GM12878 (cell line): ENCODE measurements around the gene ELK4. TPM values are rescaled to one million over a fixed set of nuclear protein-coding genes. Genes with fewer than 3 reads are reported as not detected.

Source experiments
- BCL3 ChIP-seq: IDR thresholded peaks from 2 replicates; pipeline ENCODE4 v1.6.1; 2011; ENCODE audit warnings: borderline replicate concordance, low read depth, mild to moderate bottlenecking, moderate library complexity, low read length; ENCODE audit not compliant: insufficient read depth, poor library complexity, severe bottlenecking
- CBFB ChIP-seq: IDR thresholded peaks from 2 replicates; pipeline ENCODE4 v1.6.1; 2016; ENCODE audit warnings: antibody characterized with exemption, low read depth
- ELK1 ChIP-seq: IDR thresholded peaks from 2 replicates; pipeline ENCODE4 v1.6.1; 2012; ENCODE audit warnings: low read depth, low read length, improper control_type of control experiment
- HCFC1 ChIP-seq: fragments of 150-350 bp; IDR thresholded peaks from 2 replicates; pipeline ENCODE4 v1.6.1; 2014; ENCODE audit warnings: low read length
- HDGF ChIP-seq: fragments of 450-650 bp; IDR thresholded peaks from 2 replicates; pipeline ENCODE4 v1.6.1; 2016; ENCODE audit warnings: antibody characterized with exemption
- IRF3 ChIP-seq: fragments of 450-650 bp; IDR thresholded peaks from 2 replicates; pipeline ENCODE4 v1.6.1; 2014; ENCODE audit warnings: mild to moderate bottlenecking
- JUND ChIP-seq: IDR thresholded peaks from 2 replicates; pipeline ENCODE4 v1.6.1; 2012; ENCODE audit warnings: low read depth, mild to moderate bottlenecking, low read length, improper control_type of control experiment, moderate library complexity
- KLF5 ChIP-seq: fragments of 450-650 bp; IDR thresholded peaks from 2 replicates; pipeline ENCODE4 v1.6.1; 2014; ENCODE audit warnings: mild to moderate bottlenecking; ENCODE audit not compliant: partially characterized antibody
- MAX ChIP-seq: IDR thresholded peaks from 2 replicates; pipeline ENCODE4 v1.6.1; 2012; ENCODE audit warnings: low read depth, low read length, improper control_type of control experiment
- MYC ChIP-seq: IDR thresholded peaks from 2 replicates; pipeline ENCODE4 v1.6.1; 2011; ENCODE audit warnings: mild to moderate bottlenecking, low read length, moderate library complexity, inconsistent platforms; ENCODE audit not compliant: insufficient read depth, insufficient replicate concordance, insufficient read length, severe bottlenecking
- NR2F1 ChIP-seq: fragments of 450-650 bp; conservative IDR thresholded peaks from 2 replicates; pipeline ENCODE4 v1.6.1; 2017; ENCODE audit warnings: mild to moderate bottlenecking
- NRF1 ChIP-seq: conservative IDR thresholded peaks from 2 replicates; pipeline ENCODE4 v1.6.1; 2011; ENCODE audit warnings: mild to moderate bottlenecking, low read depth, low read length, improper control_type of control experiment
- POLR2AphosphoS2 ChIP-seq: IDR thresholded peaks from 2 replicates; pipeline ENCODE4 v1.6.1; 2011; ENCODE audit warnings: low read depth, mild to moderate bottlenecking, low read length, improper control_type of control experiment, moderate library complexity
- PRDM15 ChIP-seq: fragments of 450-650 bp; formaldehyde crosslinking; IDR thresholded peaks from 2 replicates; pipeline ENCODE4 v1.4.0; 2020; ENCODE audit warnings: mild to moderate bottlenecking, moderate library complexity
- RAD51 ChIP-seq: fragments of 450-650 bp; IDR thresholded peaks from 2 replicates; pipeline ENCODE4 v1.6.1; 2016; ENCODE audit warnings: moderate library complexity, mild to moderate bottlenecking, inconsistent platforms
- SMAD1 ChIP-seq: fragments of 450-650 bp; IDR thresholded peaks from 2 replicates; pipeline ENCODE4 v1.6.1; 2018; ENCODE audit warnings: mild to moderate bottlenecking, low read depth; ENCODE audit not compliant: partially characterized antibody
- SREBF1 ChIP-seq: IDR thresholded peaks from 2 replicates; pipeline ENCODE4 v1.6.1; 2012; ENCODE audit warnings: mild to moderate bottlenecking, low read length
- SREBF2 ChIP-seq: IDR thresholded peaks from 2 replicates; pipeline ENCODE4 v1.6.1; 2012; ENCODE audit warnings: mild to moderate bottlenecking, low read length
- TBL1XR1 ChIP-seq: IDR thresholded peaks from 2 replicates; pipeline ENCODE4 v1.6.1; 2012; ENCODE audit warnings: low read depth, low read length, improper control_type of control experiment
- WRNIP1 ChIP-seq: IDR thresholded peaks from 2 replicates; pipeline ENCODE4 v1.6.1; 2011; ENCODE audit warnings: low read depth, low read length, improper control_type of control experiment, borderline replicate concordance
- ZNF217 ChIP-seq: fragments of 450-650 bp; IDR thresholded peaks from 2 replicates; pipeline ENCODE4 v1.6.1; 2017; ENCODE audit warnings: antibody characterized with exemption, mild to moderate bottlenecking
- ZNF24 ChIP-seq: fragments of 450-650 bp; IDR thresholded peaks from 2 replicates; pipeline ENCODE4 v1.6.1; 2017; ENCODE audit warnings: antibody characterized with exemption, mild to moderate bottlenecking
- ZSCAN29 ChIP-seq: fragments of 450-650 bp; IDR thresholded peaks from 2 replicates; pipeline ENCODE4 v1.6.1; 2017; ENCODE audit warnings: mild to moderate bottlenecking, moderate library complexity
- ZZZ3 ChIP-seq: IDR thresholded peaks from 2 replicates; pipeline ENCODE4 v1.6.1; 2011; ENCODE audit warnings: low read depth; ENCODE audit not compliant: control insufficient read depth, insufficient read length
- polyA plus RNA-seq, 11 experiments: library from polyadenylated mRNA; depleted of rRNA in 4 of 11; unstranded in 6 of 11; stranded (reverse) in 5 of 11; fragments of >200 nt; fragmentation: Nextera tagmentation in 4 of 11; fragmentation: Illumina TruSeq in 1 of 11; extraction: Ambion mirVana in 4 of 11; extraction: Trizol in 1 of 11; gene quantifications; 1 replicate in 1 of 11; 2 replicates in 10 of 11; pipeline versions ENCODE4 v1.2.1 to v1.2.3, GENCODE V29; 2011 to 2016; ENCODE audit warnings: inconsistent platforms in 2 of 11, missing spikeins in 2 of 11, low read depth in 1 of 11
- total RNA-seq, 4 experiments: library from RNA; depleted of rRNA in 3 of 4; stranded (reverse); fragments of >200 nt in 3 of 4; fragmentation: Illumina TruSeq in 1 of 4; extraction: Trizol in 1 of 4; gene quantifications; 2 replicates each; pipeline versions ENCODE4 v1.2.1 to v1.2.3, GENCODE V29; 2013 to 2021

Gene ELK4
- total and polyA plus RNA-seq, 10 of the 15 experiments (the other 5 are each of a cell fraction or from before 2014, with no cell fraction given): 5.2 to 71.5 (median 18.5) TPM

GRCh38 chr1:205631010-205631767 lies 622 bp downstream of the ELK4 start (continued):
- TF ChIP-seq BCL3 (no peak), HCFC1 (peak; percentile 35; the same call in 1 of the 2 replicates), PRDM15 (CRISPR knock-in tag) (no peak), IRF3 (no peak), TBL1XR1 (peak; percentile 35; the same call in 1 of the 2 replicates), WRNIP1 (no peak), ELK1 (no peak), RAD51 (no peak), NR2F1 (peak; percentile 26; the same call in 1 of the 2 replicates), MAX (peak; percentile 71), ZNF217 (no peak), ZNF24 (no peak), ZZZ3 (no peak), MYC (peak; percentile 78), KLF5 (peak; percentile 25), POLR2AphosphoS2 (peak; percentile 62), JUND (peak; percentile 36; the same call in 1 of the 2 replicates), SREBF1 (no peak), SMAD1 (peak; percentile 62), CBFB (0 out of 2 replicates have a peak, but pooled peaks have one; percentile 19), NRF1 (no peak), SREBF2 (no peak), HDGF (peak; percentile 71; the same call in 1 of the 2 replicates), ZSCAN29 (no peak)
